Measurements from ENCODE around the gene DBR1. TPM values are rescaled to one million over a fixed set of nuclear protein-coding genes. Genes with fewer than 3 reads are reported as not detected.

The DBR1 gene
- total and polyA plus RNA-seq, 2 of the 13 experiments (the other 11 are each of a cell fraction or from before 2014, with no cell fraction given): 6.4 to 16.7 TPM

GRCh38 chr3:138222942-138223287 is 48.2 kb upstream of the DBR1 start:
- ChIA-PET POLR2A (no interaction called here), CTCF (ENCODE audit: low intra/inter-chr PET ratio, low total read pairs) (no interaction called here)
- Histone ChIP-seq H2AFZ (ENCODE audit: low read length) (no peak overlapping the region), H3K4me3 (replicated peaks in 1 of 3; ENCODE audit: insufficient read depth in 1 of 3, low read depth in 2 of 3, low read length in 3 of 3) (no peak overlapping the region), H3K9me3 (ENCODE audit: low read length) (no peaks in the 10 kb centered on the region), H3K27ac (ENCODE audit: extremely low read length, insufficient read depth, low read length) (no peak overlapping the region), H4K20me1 (ENCODE audit: insufficient read depth, low read length) (no peaks in the 10 kb centered on the region), H3K36me3 (replicated peaks in 1 of 2; ENCODE audit: control insufficient read depth in 1 of 2, insufficient read depth in 2 of 2, low read length in 2 of 2) (peaks cover 12 to 46% of the 10 kb centered on the region in 2 experiments; a peak in 4 of 5 replicates), H3K9ac (ENCODE audit: insufficient read depth, low read depth, low read length) (no peak overlapping the region), H3K4me1 (ENCODE audit: insufficient read depth, low read length) (peaks cover 2% of the 10 kb centered on the region), H3K4me2 (ENCODE audit: low read depth, low read length) (no peak overlapping the region), H3K79me2 (ENCODE audit: insufficient read depth, low read length) (peaks cover 19% of the 10 kb centered on the region), H3K27me3 (ENCODE audit: control insufficient read depth in 1 of 2, insufficient read depth in 2 of 2, low read length in 2 of 2) (no peaks in the 10 kb centered on the region)
- in situ Hi-C loops (cut with HindIII; ENCODE audit: extremely low pct_ligation_motif_present, low pct_unique_long_range_greater_than_20kb) (no loop called here), intact Hi-C loops (cut with micrococcal nuclease; ENCODE audit: unreplicated experiment) (no loop called here)
- DNase-seq (ENCODE audit: low spot score) (no peak), ATAC-seq (no peak), FAIRE-seq (no peak)
- TF ChIP-seq SRY (CRISPR knock-in tag; IDR thresholded peaks at IDR 0.05) (no peak), SNAPC2 (CRISPR knock-in tag; IDR thresholded peaks at IDR 0.05) (no peak), ZNF180 (CRISPR knock-in tag; IDR thresholded peaks at IDR 0.05; ENCODE audit: borderline replicate concordance, low read depth) (no peak), ZNF337 (CRISPR knock-in tag; IDR thresholded peaks at IDR 0.05; ENCODE audit: borderline replicate concordance, low read depth) (no peak), KDM2A (CRISPR knock-in tag; IDR thresholded peaks at IDR 0.05; ENCODE audit: borderline replicate concordance, low read depth) (no peak), ZNF710 (CRISPR knock-in tag; IDR thresholded peaks at IDR 0.05; ENCODE audit: borderline replicate concordance) (no peak), SP5 (CRISPR knock-in tag; IDR thresholded peaks at IDR 0.05; ENCODE audit: borderline replicate concordance, low read depth) (no peak), ZNF790 (CRISPR knock-in tag; IDR thresholded peaks at IDR 0.05; ENCODE audit: borderline replicate concordance) (no peak), ZNF512 (CRISPR knock-in tag; IDR thresholded peaks at IDR 0.05) (no peak), ZFP91 (CRISPR knock-in tag; IDR thresholded peaks at IDR 0.05; ENCODE audit: borderline replicate concordance) (no peak), AGO2 (optimal IDR thresholded peaks at IDR 0.05; ENCODE audit: low read depth, low read length) (no peak), PHB2 (IDR thresholded peaks at IDR 0.05; ENCODE audit: partially characterized antibody) (no peak), ZNF432 (CRISPR knock-in tag; IDR thresholded peaks at IDR 0.05; ENCODE audit: borderline replicate concordance) (no peak), HINFP (CRISPR knock-in tag; IDR thresholded peaks at IDR 0.05; ENCODE audit: low read depth) (no peak), ZNF282 (IDR thresholded peaks at IDR 0.05; ENCODE audit: partially characterized antibody) (no peak), ZNF260 (CRISPR knock-in tag; IDR thresholded peaks at IDR 0.05; ENCODE audit: borderline replicate concordance, low read depth) (no peak)
- BruUV-seq (replicated peaks): no TSS peak
- 100% methylated on average over 2 of the region's 2 CpGs for WGBS (ENCODE audit: low lambda C conversion rate)
